CD4-positive, CD25-positive, alpha-beta regulatory T cell (primary cell): ENCODE results near the gene NEURL1B. TPM values are rescaled to one million over a fixed set of nuclear protein-coding genes. Genes with fewer than 3 reads are reported as not detected.

Experiments used
- ATAC-seq, 2 donors: fragments of 150-1000 bp; cut with Tn5 transposase; one replicate each; pipeline ENCODE4 v1.10.0; 2021; ENCODE audit warnings: low read depth in 2 of 2, moderate number of reproducible peaks in 2 of 2, moderate library complexity in 1 of 2
- DNase-seq, 3 donors: peaks; one replicate each; pipeline versions ENCODE4 v3.0.0 to v3.0.0-alpha.2; 2012 to 2022; ENCODE audit warnings: mixed read lengths in 1 of 3
- H3K27ac ChIP-seq: one replicate; pipeline ENCODE4 v1.7.0; 2013; ENCODE audit warnings: mild to moderate bottlenecking, low read length; ENCODE audit not compliant: insufficient read depth, poor library complexity, severe bottlenecking
- H3K27me3 ChIP-seq: one replicate; pipeline ENCODE4 v1.7.0; 2013; ENCODE audit warnings: low read length; ENCODE audit not compliant: control insufficient read depth, insufficient read depth
- H3K36me3 ChIP-seq: one replicate; pipeline ENCODE4 v1.7.0; 2013; ENCODE audit warnings: mild to moderate bottlenecking, low read length, moderate library complexity; ENCODE audit not compliant: control insufficient read depth, insufficient read depth
- H3K4me1 ChIP-seq: 2 replicates; pipeline ENCODE4 v1.7.0; 2013; ENCODE audit warnings: mild to moderate bottlenecking, low read length; ENCODE audit not compliant: insufficient read depth, control insufficient read depth, poor library complexity, severe bottlenecking
- H3K4me3 ChIP-seq: one replicate; pipeline ENCODE4 v1.7.0; 2013; ENCODE audit warnings: low read depth, mild to moderate bottlenecking, low read length, moderate library complexity
- H3K9me3 ChIP-seq, 2 experiments: 1 replicate in 1 of 2; 2 replicates in 1 of 2; pipeline ENCODE4 v1.7.0; 2013; ENCODE audit warnings: low read length in 2 of 2, mild to moderate bottlenecking in 1 of 2, moderate library complexity in 1 of 2; ENCODE audit not compliant: control insufficient read depth in 2 of 2
- H3K27ac Mint-ChIP-seq, 3 donors: one replicate each; pipeline ENCODE4 v1.8.0; 2020 to 2022; ENCODE audit warnings: mild to moderate bottlenecking in 3 of 3, mixed read lengths in 3 of 3, moderate library complexity in 2 of 3
- H3K27me3 Mint-ChIP-seq: one replicate; pipeline ENCODE4 v1.8.0; 2022; ENCODE audit warnings: mild to moderate bottlenecking, mixed read lengths
- H3K36me3 Mint-ChIP-seq: one replicate; pipeline ENCODE4 v1.8.0; 2020; ENCODE audit warnings: mixed read lengths
- H3K4me1 Mint-ChIP-seq, 4 donors: one replicate each; pipeline ENCODE4 v1.8.0; 2020 to 2022; ENCODE audit warnings: mixed read lengths in 4 of 4, mild to moderate bottlenecking in 1 of 4
- H3K4me3 Mint-ChIP-seq, 4 donors: one replicate each; pipeline ENCODE4 v1.8.0; 2020 to 2022; ENCODE audit warnings: mild to moderate bottlenecking in 4 of 4, mixed read lengths in 4 of 4, moderate library complexity in 3 of 4
- H3K9me3 Mint-ChIP-seq, 7 donors: one replicate each; pipeline ENCODE4 v1.8.0; 2020 to 2022; ENCODE audit warnings: mixed read lengths in 7 of 7, mild to moderate bottlenecking in 3 of 7, moderate library complexity in 2 of 7
- polyA plus RNA-seq, 4 donors: library from polyadenylated mRNA; unstranded; fragments of 300-500 nt; fragmentation: Illumina TruSeq; gene quantifications; one replicate each; pipeline ENCODE4 v1.2.3, GENCODE V29; 2021
- total RNA-seq: library from RNA; stranded (reverse); gene quantifications from one replicate; pipeline ENCODE4 v1.2.3, GENCODE V29; 2022

Gene NEURL1B, protein sequence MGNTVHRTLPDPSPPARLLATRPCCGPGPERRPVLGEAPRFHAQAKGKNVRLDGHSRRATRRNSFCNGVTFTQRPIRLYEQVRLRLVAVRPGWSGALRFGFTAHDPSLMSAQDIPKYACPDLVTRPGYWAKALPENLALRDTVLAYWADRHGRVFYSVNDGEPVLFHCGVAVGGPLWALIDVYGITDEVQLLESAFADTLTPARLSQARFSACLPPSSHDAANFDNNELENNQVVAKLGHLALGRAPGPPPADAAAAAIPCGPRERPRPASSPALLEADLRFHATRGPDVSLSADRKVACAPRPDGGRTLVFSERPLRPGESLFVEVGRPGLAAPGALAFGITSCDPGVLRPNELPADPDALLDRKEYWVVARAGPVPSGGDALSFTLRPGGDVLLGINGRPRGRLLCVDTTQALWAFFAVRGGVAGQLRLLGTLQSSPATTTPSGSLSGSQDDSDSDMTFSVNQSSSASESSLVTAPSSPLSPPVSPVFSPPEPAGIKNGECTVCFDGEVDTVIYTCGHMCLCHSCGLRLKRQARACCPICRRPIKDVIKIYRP
- total RNA-seq = 0.22 TPM
- not detected for polyA plus RNA-seq

DNA sequence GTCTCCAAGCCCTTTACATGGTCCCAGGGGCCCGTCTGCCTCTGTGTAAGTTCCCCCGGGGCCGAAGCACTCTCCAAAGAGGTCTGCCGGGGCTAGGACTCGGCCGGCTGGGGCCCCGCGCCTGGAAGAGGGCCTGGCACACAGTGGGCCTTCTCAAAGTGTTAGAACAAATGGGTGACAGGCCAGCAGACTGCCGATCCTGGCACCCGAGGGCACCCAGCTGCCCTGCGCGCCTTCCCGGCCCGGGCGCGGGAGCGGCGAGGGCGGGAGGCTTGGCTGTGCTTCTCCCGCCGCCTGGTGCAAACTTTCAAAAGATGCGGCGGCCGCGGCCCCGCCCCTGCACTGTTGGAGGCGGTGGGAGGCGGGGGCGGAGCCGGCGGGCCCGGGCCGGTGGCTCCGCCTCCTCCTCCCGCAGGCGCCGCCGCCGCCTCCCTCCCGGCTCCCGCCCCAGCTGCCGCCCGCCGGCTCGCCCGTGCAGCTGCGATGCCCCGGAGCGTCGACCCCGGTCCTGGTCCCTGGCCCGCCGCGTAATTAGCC is at the start of gene NEURL1B:
Gene NEURL1B (plus strand): TSS at position 442 of the 537 bp plus-strand sequence. CDS start 144 bp downstream, outside the sequence.
- peak in 1 of 3 donors; percentile 58 for DNase-seq
- H3K36me3 ChIP-seq = no peaks in the 10 kb centered on the region
- Mint-ChIP-seq H3K27me3 (peaks cover 52% of the 10 kb centered on the region), H3K9me3 (peaks cover 0 to 1% (median 0%) of the 10 kb centered on the region in 7 donors), H3K4me3 (peak within 1 kb of the TSS; percentile 32 to 57 (median 52)), H3K36me3 (no peaks in the 10 kb centered on the region), H3K27ac (no peak within 1 kb of the TSS), H3K4me1 (peaks cover 0 to 5% (median 2%) of the 10 kb centered on the region in 4 donors)
- H3K9me3 ChIP-seq = no peaks in the 10 kb centered on the region
- H3K4me3 ChIP-seq = no peak within 1 kb of the TSS
- ATAC-seq = peak in 1 of 2 donors; percentile 38
- no peak within 1 kb of the TSS for H3K27ac ChIP-seq
- peaks cover 15% of the 10 kb centered on the region for H3K4me1 ChIP-seq
- H3K27me3 ChIP-seq = peaks cover 13% of the 10 kb centered on the region

DNA sequence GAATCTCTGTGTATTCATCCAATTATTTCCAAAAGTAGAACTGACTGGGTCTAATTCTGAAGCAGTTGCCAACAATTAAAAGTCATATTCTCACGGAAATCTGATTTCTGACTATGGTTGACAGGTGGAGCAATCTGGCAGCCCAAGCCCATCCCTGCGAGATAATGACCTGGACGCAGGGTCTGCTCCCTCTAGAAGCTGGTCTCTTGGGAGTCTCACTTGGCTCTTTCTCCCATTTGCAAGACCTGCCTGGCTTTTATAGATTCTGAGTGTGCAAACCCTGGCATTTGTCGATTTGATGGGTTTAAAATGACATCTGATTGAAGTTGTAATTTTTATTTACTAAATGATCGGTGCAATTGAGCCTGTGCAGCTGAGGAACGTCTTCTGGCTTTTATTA is 49.4 kb upstream of the NEURL1B start:
- Mint-ChIP-seq H3K9me3 (peaks cover 0 to 1% (median 0%) of the 10 kb centered on the region in 7 donors), H3K27me3 (no peaks in the 10 kb centered on the region), H3K27ac (no peak overlapping the region), H3K4me3 (no peak overlapping the region), H3K4me1 (no peaks in the 10 kb centered on the region), H3K36me3 (no peaks in the 10 kb centered on the region)
- Histone ChIP-seq H3K27ac (no peak overlapping the region), H3K9me3 (no peaks in the 10 kb centered on the region), H3K27me3 (no peaks in the 10 kb centered on the region), H3K4me1 (no peaks in the 10 kb centered on the region), H3K36me3 (no peaks in the 10 kb centered on the region), H3K4me3 (no peak overlapping the region)
- DNase-seq (no peak), ATAC-seq (no peak)

DNA sequence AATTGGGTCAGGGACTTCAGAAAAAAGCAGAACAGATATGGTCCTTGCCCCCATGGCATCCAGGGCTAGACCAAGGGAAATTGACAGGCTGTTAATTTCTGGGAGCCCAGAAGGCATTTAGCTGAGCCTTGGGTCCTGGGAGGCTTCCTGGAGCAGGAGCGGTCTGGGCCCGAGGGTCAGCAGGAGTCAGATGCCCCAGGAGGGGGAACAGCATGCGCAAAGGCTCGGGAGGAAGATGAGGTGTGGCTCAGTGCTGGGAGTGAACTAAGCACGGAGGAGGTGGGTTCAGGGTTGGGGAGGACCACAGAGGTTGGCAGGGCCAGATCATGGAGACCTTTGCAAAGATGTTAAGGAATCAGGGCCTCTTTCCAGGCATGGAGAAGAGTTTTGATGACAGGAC is 48.2 kb upstream of the NEURL1B start:
- Mint-ChIP-seq H3K27me3 (no peaks in the 10 kb centered on the region), H3K4me1 (no peaks in the 10 kb centered on the region), H3K9me3 (peaks cover 0 to 1% (median 0%) of the 10 kb centered on the region in 7 donors), H3K27ac (no peak overlapping the region), H3K36me3 (no peaks in the 10 kb centered on the region), H3K4me3 (no peak overlapping the region)
- H3K9me3 ChIP-seq = no peaks in the 10 kb centered on the region
- H3K36me3 ChIP-seq = no peaks in the 10 kb centered on the region
- no peaks in the 10 kb centered on the region for H3K27me3 ChIP-seq
- ATAC-seq (no peak), DNase-seq (no peak)
- no peak overlapping the region for H3K4me3 ChIP-seq
- no peaks in the 10 kb centered on the region for H3K4me1 ChIP-seq
- no peak overlapping the region for H3K27ac ChIP-seq

DNA sequence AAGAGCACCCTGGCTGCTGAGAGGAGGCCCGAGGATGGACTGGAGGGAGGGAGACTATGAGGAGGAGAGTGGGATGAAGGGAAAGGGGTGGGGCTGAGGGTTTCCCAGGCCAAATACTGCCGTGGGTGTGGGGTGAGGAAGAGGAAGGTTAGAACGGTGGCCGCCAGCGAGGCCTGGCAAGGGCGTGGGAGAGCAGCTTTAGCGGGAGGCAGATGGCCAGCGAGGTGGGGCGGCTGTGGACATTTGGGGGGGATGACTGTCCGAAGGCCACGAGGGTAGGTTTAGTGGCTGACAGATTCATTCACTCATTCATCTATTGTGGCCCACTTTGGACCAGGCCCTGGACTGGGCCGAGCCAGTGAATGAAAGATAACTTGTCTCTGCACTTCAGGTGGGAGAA is 47.8 kb upstream of the NEURL1B start:
- H3K27ac ChIP-seq = no peak overlapping the region
- H3K4me3 ChIP-seq = no peak overlapping the region
- no peaks in the 10 kb centered on the region for H3K36me3 ChIP-seq
- H3K27me3 ChIP-seq = no peaks in the 10 kb centered on the region
- Mint-ChIP-seq H3K27me3 (no peaks in the 10 kb centered on the region), H3K27ac (no peak overlapping the region), H3K4me3 (no peak overlapping the region), H3K9me3 (peaks cover 0 to 1% (median 0%) of the 10 kb centered on the region in 7 donors), H3K36me3 (no peaks in the 10 kb centered on the region), H3K4me1 (no peaks in the 10 kb centered on the region)
- H3K9me3 ChIP-seq = no peaks in the 10 kb centered on the region
- DNase-seq (no peak), ATAC-seq (no peak)
- H3K4me1 ChIP-seq = no peaks in the 10 kb centered on the region

DNA sequence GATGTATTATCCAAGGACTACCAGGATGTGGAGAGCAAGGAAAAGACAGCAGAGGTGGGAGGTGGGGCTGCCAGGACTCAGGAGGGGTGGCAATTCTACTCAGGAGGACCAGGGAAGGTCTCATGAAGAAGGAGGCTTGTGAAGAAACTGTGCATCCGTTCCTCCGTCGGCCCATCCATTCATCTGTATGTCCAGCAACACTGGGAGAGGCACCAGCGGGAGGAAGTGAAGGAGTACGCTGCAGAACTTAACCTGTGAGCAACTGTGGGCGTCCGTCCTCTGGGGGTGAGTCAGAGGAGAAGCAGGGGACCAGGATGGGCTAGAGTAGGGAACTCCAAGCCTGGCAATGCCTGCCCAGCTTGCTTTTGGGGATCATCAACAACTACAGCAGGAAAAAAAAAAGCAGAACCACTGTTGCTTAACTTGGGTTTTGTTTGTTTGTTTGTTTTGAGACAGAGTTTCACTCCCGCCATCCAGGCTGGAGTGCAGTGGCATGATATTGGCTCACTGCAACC is 47.3 kb upstream of the NEURL1B start:
- Histone ChIP-seq H3K4me1 (no peaks in the 10 kb centered on the region), H3K27me3 (no peaks in the 10 kb centered on the region), H3K9me3 (no peaks in the 10 kb centered on the region), H3K36me3 (no peaks in the 10 kb centered on the region), H3K4me3 (no peak overlapping the region), H3K27ac (no peak overlapping the region)
- no peak overlapping the region for H3K27ac Mint-ChIP-seq
- ATAC-seq = no peak
- no peaks in the 10 kb centered on the region for H3K4me1 Mint-ChIP-seq
- DNase-seq = no peak
- no peaks in the 10 kb centered on the region for H3K36me3 Mint-ChIP-seq
- H3K9me3 Mint-ChIP-seq = peaks cover 0 to 1% (median 0%) of the 10 kb centered on the region in 7 donors
- no peaks in the 10 kb centered on the region for H3K27me3 Mint-ChIP-seq
- no peak overlapping the region for H3K4me3 Mint-ChIP-seq

DNA sequence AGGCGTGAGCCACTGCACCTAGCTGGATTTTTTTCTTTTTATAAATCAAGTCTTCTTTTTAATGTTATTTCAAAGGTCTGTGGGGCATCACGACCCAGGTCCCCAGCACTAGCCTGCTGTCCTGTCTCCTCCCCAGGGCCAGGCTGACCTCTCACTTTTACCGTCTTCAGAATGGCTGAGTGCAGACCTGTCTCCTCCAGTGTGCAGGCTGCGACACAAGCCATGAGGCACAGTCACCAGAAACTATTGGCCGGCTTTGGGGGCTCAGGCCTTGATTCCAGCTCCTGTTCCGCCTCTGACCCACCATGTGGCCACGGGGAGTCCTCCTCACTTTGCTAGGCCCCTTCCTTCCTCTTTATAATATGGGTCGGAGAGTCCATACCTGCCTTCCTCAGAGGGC is 46.6 kb upstream of the NEURL1B start:
- H3K9me3 ChIP-seq = no peaks in the 10 kb centered on the region
- ATAC-seq (no peak), DNase-seq (no peak)
- Mint-ChIP-seq H3K27me3 (no peaks in the 10 kb centered on the region), H3K9me3 (peaks cover 0 to 1% (median 0%) of the 10 kb centered on the region in 7 donors), H3K4me3 (no peak overlapping the region), H3K4me1 (no peaks in the 10 kb centered on the region), H3K27ac (no peak overlapping the region), H3K36me3 (no peaks in the 10 kb centered on the region)
- no peak overlapping the region for H3K4me3 ChIP-seq
- no peaks in the 10 kb centered on the region for H3K4me1 ChIP-seq
- no peaks in the 10 kb centered on the region for H3K27me3 ChIP-seq
- H3K27ac ChIP-seq = no peak overlapping the region
- no peaks in the 10 kb centered on the region for H3K36me3 ChIP-seq

DNA sequence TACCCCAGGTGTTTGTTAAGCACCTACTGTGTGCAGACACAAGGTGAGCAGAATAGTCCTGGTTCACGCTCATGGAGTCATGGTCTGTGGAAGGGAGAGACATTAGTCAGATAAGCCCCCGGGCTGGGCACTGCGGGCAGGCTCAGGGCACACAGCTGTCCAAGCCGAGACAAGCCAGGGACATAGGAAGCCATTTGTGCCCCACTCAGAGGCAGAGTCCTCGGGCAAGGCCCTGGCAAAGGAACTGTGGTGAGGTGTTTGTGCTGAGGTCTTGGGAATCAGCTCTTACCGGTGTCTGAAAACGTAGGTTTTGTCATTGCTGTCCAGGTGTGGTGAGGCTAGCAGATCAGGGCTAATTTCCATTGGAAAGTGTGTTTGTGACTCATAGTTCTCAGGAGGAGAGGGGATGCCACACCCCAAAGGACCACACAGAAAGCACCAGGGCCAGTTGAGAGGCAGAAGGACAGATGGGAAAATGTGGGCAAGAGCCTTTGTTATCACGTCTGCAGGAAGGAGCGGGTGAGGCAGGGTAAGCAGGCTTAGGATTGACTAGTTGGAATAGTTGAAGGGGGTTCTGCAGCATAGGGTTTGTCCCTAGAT is 46.1 kb upstream of the NEURL1B start:
- Mint-ChIP-seq H3K9me3 (peaks cover 0 to 1% (median 0%) of the 10 kb centered on the region in 7 donors), H3K27ac (no peak overlapping the region), H3K27me3 (no peaks in the 10 kb centered on the region), H3K36me3 (no peaks in the 10 kb centered on the region), H3K4me1 (no peaks in the 10 kb centered on the region), H3K4me3 (no peak overlapping the region)
- Histone ChIP-seq H3K4me3 (no peak overlapping the region), H3K27me3 (no peaks in the 10 kb centered on the region), H3K9me3 (no peaks in the 10 kb centered on the region), H3K36me3 (no peaks in the 10 kb centered on the region), H3K27ac (no peak overlapping the region), H3K4me1 (no peaks in the 10 kb centered on the region)
- ATAC-seq (no peak), DNase-seq (no peak)
